Brain microvascular endothelial cell (primary cell): ENCODE measurements around the gene PHF2.

Source experiments
- DNase-seq: peaks from one replicate; pipeline ENCODE4 v3.0.0-alpha.2; 2020
- H3K27ac ChIP-seq: fragments of 250-450 bp; sonication (Bioruptor Pico); 2 replicates; pipeline ENCODE4 v1.5.1; 2020; ENCODE audit warnings: mild to moderate bottlenecking, moderate library complexity
- H3K27me3 ChIP-seq: fragments of 250-450 bp; sonication (Bioruptor Pico); replicated peaks from 2 replicates; pipeline ENCODE4 v1.5.1; 2020; ENCODE audit warnings: mild to moderate bottlenecking
- H3K36me3 ChIP-seq: fragments of 250-450 bp; sonication (Bioruptor Pico); replicated peaks from 2 replicates; pipeline ENCODE4 v1.5.1; 2020; ENCODE audit warnings: mild to moderate bottlenecking
- H3K4me3 ChIP-seq: 2 replicates; pipeline ENCODE4 v1.5.1; 2011; ENCODE audit warnings: low read depth, mild to moderate bottlenecking, control low read depth, low read length, moderate library complexity
- CTCF ChIP-seq: IDR thresholded peaks from 2 replicates; pipeline ENCODE4 v1.5.1; 2011; ENCODE audit warnings: low read depth, mild to moderate bottlenecking, moderate library complexity, low read length, control low read depth, inconsistent platforms; ENCODE audit errors: missing control alignments
- in situ Hi-C: cut with HindIII; loops from 2 replicates; pipeline ENCODE4 v1.10.0; 2017; ENCODE audit warnings: low sequenced_read_pairs, low pct_ligation_motif_present

The PHF2 gene

GRCh38 chr9:93597871-93598646 lies 21.7 kb downstream of the PHF2 start:
- TF ChIP-seq CTCF: no peak
- Histone ChIP-seq H3K27me3 (no peaks in the 10 kb centered on the region), H3K4me3 (no peak overlapping the region), H3K27ac (no peak overlapping the region), H3K36me3 (no peaks in the 10 kb centered on the region)
- no peak for DNase-seq
- in situ Hi-C loops: no loop called here

- Histone ChIP-seq H3K4me3 (no peak overlapping the region), H3K27me3 (no peaks in the 10 kb centered on the region), H3K36me3 (no peaks in the 10 kb centered on the region), H3K27ac (no peak overlapping the region)
- no peak for TF ChIP-seq CTCF
- DNase-seq: no peak
- in situ Hi-C loops: no loop called here
These were observed 22.4 kb downstream of the PHF2 start for GRCh38 chr9:93598647-93599241.

- no peaks in the 10 kb centered on the region for H3K27me3 ChIP-seq
- DNase-seq: no peak
- H3K27ac ChIP-seq: no peak overlapping the region
- TF ChIP-seq CTCF: no peak
- in situ Hi-C loops: no loop called here
- H3K4me3 ChIP-seq: no peak overlapping the region
- no peaks in the 10 kb centered on the region for H3K36me3 ChIP-seq
These were observed 23.4 kb downstream of the PHF2 start for GRCh38 chr9:93599571-93600403.

GRCh38 chr9:93600504-93600903 lies 24.1 kb downstream of the PHF2 start:
- in situ Hi-C loops: no loop called here
- H3K4me3 ChIP-seq: no peak overlapping the region
- no peak for TF ChIP-seq CTCF

GRCh38 chr9:93601063-93601462 lies 24.7 kb downstream of the PHF2 start:
- no peak for DNase-seq
- in situ Hi-C loops: no loop called here
- no peak for TF ChIP-seq CTCF
- no peaks in the 10 kb centered on the region for H3K27me3 ChIP-seq
- no peak overlapping the region for H3K27ac ChIP-seq
- H3K4me3 ChIP-seq: no peak overlapping the region
- no peaks in the 10 kb centered on the region for H3K36me3 ChIP-seq

More at GRCh38 chr9:93600504-93600903, 24.1 kb downstream of the PHF2 start:
- Histone ChIP-seq H3K27ac (no peak overlapping the region), H3K27me3 (no peaks in the 10 kb centered on the region), H3K36me3 (no peaks in the 10 kb centered on the region)
- no peak for DNase-seq
